Suppressor macrophage (primary cell): Measurements from ENCODE around the gene DDAH1.

ENCODE experiments used
- DNase-seq, 4 experiments: peaks; one replicate each; pipeline ENCODE4 v3.0.0-alpha.2; 2020 to 2022

Gene DDAH1

GRCh38 chr1:85437139-85437538, 27.8 kb downstream of the DDAH1 start:
- no peak for DNase-seq

GRCh38 chr1:85433096-85433495, 31.9 kb downstream of the DDAH1 start:
- DNase-seq = no peak

- DNase-seq = peak; percentile 30 to 59 (median 44)
These were observed 36.4 kb downstream of the DDAH1 start for GRCh38 chr1:85428471-85429089.

GRCh38 chr1:85427849-85428248, 37.1 kb downstream of the DDAH1 start:
- no peak for DNase-seq

GRCh38 chr1:85427331-85427730, 37.6 kb downstream of the DDAH1 start:
- DNase-seq = no peak

- no peak for DNase-seq
These were observed 43.8 kb downstream of the DDAH1 start for GRCh38 chr1:85421179-85421578.

GRCh38 chr1:85420199-85420598, 44.8 kb downstream of the DDAH1 start:
- DNase-seq = no peak

- DNase-seq = no peak
These were observed 47.1 kb downstream of the DDAH1 start for GRCh38 chr1:85417876-85418275.

GRCh38 chr1:85417017-85417416, 47.9 kb downstream of the DDAH1 start:
- DNase-seq = no peak

GRCh38 chr1:85413169-85413568, 51.8 kb downstream of the DDAH1 start:
- no peak for DNase-seq

- no peak for DNase-seq
These were observed 53.2 kb downstream of the DDAH1 start for GRCh38 chr1:85411567-85412305.

GRCh38 chr1:85409516-85409915, 55.4 kb downstream of the DDAH1 start:
- DNase-seq = no peak

- DNase-seq = no peak
These were observed 57.1 kb downstream of the DDAH1 start for GRCh38 chr1:85407746-85408377.

GRCh38 chr1:85406887-85407533, 57.9 kb downstream of the DDAH1 start:
- DNase-seq = no peak

- DNase-seq = no peak
These were observed 58.9 kb downstream of the DDAH1 start for GRCh38 chr1:85406081-85406480.

GRCh38 chr1:85404408-85404807, 60.6 kb downstream of the DDAH1 start:
- DNase-seq = no peak

- DNase-seq = peak in 1 of 4 experiments; percentile 3
These were observed 66.4 kb downstream of the DDAH1 start for GRCh38 chr1:85398391-85399064.

- no peak for DNase-seq
These were observed 67.4 kb downstream of the DDAH1 start for GRCh38 chr1:85397490-85398032.

- DNase-seq = no peak
These were observed 68.8 kb downstream of the DDAH1 start for GRCh38 chr1:85396194-85396593.

GRCh38 chr1:85394130-85394529, 70.8 kb downstream of the DDAH1 start:
- DNase-seq = no peak

GRCh38 chr1:85393490-85393889, 71.5 kb downstream of the DDAH1 start:
- DNase-seq = no peak

GRCh38 chr1:85388416-85388815, 76.5 kb downstream of the DDAH1 start:
- no peak for DNase-seq

- DNase-seq = peak in 3 of 4 experiments; percentile 3 to 7 (median 3)
These were observed 77.2 kb downstream of the DDAH1 start for GRCh38 chr1:85387781-85388180.
